K562 (cell line): ENCODE data around the gene C16orf89. TPM values are rescaled to one million over a fixed set of nuclear protein-coding genes. Genes with fewer than 3 reads are reported as not detected.

Experiments
- CBX8 ChIP-seq: fragments of 200-600 bp; sonication (generic); IDR thresholded peaks from 2 replicates; pipeline ENCODE4 v1.6.1; 2012; ENCODE audit warnings: borderline replicate concordance, mixed run types, low read depth, mild to moderate bottlenecking, moderate library complexity, mixed read lengths, low read length, control low read depth, inconsistent platforms; ENCODE audit not compliant: poor library complexity, severe bottlenecking; ENCODE audit errors: extremely low read depth
- KDM5B ChIP-seq: fragments of 200-600 bp; sonication (generic); IDR thresholded peaks from 2 replicates; pipeline ENCODE4 v1.6.1; 2012; ENCODE audit warnings: low read depth, mild to moderate bottlenecking, moderate library complexity, low read length, control low read depth, inconsistent platforms; ENCODE audit not compliant: insufficient replicate concordance
- ZKSCAN1 ChIP-seq: fragments of 150-350 bp; IDR thresholded peaks from 2 replicates; pipeline ENCODE4 v1.6.1; 2016; ENCODE audit warnings: low read depth, low read length
- polyA plus RNA-seq, 8 experiments: library from polyadenylated mRNA; depleted of rRNA in 4 of 8; stranded (reverse) in 5 of 8; unstranded in 3 of 8; fragments of >200 nt; fragmentation: Nextera tagmentation in 2 of 8; fragmentation: Illumina TruSeq in 1 of 8; extraction: Ambion mirVana in 2 of 8; extraction: Trizol in 1 of 8; gene quantifications; 2 replicates each; pipeline versions ENCODE4 v1.2.1 to v1.2.3, GENCODE V29; 2011 to 2014; ENCODE audit warnings: inconsistent platforms in 1 of 8, missing spikeins in 1 of 8
- total RNA-seq, 7 experiments: library from RNA; depleted of rRNA in 6 of 7; stranded (reverse); fragments of >200 nt in 6 of 7; fragmentation: Illumina TruSeq in 2 of 7; extraction: Trizol in 2 of 7; gene quantifications; 2 replicates each; pipeline versions ENCODE4 v1.2.1 to v1.2.3, GENCODE V29; 2011 to 2021; ENCODE audit warnings: low replicate concordance in 1 of 7
- TF ChIP-seq, protein P1 (sequence below): IDR thresholded peaks from 2 replicates; pipeline ENCODE4 v1.6.1; 2011; ENCODE audit warnings: borderline replicate concordance, low read depth, mild to moderate bottlenecking, moderate library complexity, low read length; ENCODE audit not compliant: insufficient read depth, poor library complexity, severe bottlenecking
- TF ChIP-seq, protein P2 (sequence below): IDR thresholded peaks from 3 replicates; pipeline ENCODE4 v1.6.1; 2011; ENCODE audit warnings: borderline replicate concordance, mild to moderate bottlenecking; ENCODE audit not compliant: insufficient read length, insufficient read depth

C16orf89 gene
- total and polyA plus RNA-seq, 9 of the 15 experiments (the other 6 are each of a cell fraction or from before 2014, with no cell fraction given) = not detected

DNA sequence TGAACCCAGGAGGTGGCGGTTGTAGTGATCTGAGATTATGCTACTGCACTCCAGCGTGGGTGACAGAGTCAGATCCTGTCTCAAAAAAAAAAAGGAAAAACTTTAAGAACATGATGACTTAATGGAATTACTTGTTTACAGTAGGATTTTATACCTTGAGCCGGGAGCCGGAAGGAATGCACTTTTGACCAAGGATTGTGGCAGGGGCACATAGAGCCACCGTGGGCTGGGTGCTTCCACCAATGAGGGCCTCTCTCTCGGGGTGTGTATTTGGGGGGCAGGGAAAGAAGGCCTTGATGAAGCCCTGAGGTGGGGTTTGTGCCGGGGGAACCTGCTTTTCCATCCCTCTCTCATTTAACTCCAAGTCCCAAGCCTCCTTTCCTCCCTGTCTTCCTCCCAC lies 25.3 kb downstream of the C16orf89 start (continued):
- TF ChIP-seq, protein P1, sequence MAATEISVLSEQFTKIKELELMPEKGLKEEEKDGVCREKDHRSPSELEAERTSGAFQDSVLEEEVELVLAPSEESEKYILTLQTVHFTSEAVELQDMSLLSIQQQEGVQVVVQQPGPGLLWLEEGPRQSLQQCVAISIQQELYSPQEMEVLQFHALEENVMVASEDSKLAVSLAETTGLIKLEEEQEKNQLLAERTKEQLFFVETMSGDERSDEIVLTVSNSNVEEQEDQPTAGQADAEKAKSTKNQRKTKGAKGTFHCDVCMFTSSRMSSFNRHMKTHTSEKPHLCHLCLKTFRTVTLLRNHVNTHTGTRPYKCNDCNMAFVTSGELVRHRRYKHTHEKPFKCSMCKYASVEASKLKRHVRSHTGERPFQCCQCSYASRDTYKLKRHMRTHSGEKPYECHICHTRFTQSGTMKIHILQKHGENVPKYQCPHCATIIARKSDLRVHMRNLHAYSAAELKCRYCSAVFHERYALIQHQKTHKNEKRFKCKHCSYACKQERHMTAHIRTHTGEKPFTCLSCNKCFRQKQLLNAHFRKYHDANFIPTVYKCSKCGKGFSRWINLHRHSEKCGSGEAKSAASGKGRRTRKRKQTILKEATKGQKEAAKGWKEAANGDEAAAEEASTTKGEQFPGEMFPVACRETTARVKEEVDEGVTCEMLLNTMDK = no peak
- no peak for TF ChIP-seq CBX8
- TF ChIP-seq KDM5B = no peak
- TF ChIP-seq, protein P2, sequence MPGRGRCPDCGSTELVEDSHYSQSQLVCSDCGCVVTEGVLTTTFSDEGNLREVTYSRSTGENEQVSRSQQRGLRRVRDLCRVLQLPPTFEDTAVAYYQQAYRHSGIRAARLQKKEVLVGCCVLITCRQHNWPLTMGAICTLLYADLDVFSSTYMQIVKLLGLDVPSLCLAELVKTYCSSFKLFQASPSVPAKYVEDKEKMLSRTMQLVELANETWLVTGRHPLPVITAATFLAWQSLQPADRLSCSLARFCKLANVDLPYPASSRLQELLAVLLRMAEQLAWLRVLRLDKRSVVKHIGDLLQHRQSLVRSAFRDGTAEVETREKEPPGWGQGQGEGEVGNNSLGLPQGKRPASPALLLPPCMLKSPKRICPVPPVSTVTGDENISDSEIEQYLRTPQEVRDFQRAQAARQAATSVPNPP = no peak
- no peak for TF ChIP-seq ZKSCAN1
- TF ChIP-seq, all 486 proteins: peak for 0
